ENCODE data around the gene METTL4.

METTL4 gene

DNA sequence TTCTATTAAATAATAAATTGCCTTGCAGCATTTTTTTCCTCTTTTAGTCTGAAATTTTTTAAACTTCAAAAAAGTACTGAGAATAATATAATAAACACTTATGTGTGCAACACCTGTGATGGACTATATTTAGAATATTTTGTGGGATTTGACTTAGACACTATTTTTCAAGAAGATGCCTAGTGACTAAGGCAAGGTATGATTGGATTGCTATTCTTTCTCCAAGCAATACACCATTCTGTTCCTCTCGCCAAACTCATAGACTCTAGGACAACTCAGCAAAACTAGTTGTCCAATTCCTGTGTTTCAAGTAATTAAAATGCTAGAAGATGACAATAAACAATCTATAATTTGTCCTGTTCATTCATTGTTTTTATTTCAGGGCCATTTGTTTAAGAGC lies 75.9 kb downstream of the METTL4 start:
- H3K27ac ChIP-seq (ENCODE audit: low read length): no peak overlapping the region
- no peaks in the 10 kb centered on the region for H3K36me3 ChIP-seq (ENCODE audit: control insufficient read depth in 1 of 2, insufficient read depth in 2 of 2, low read length in 2 of 2)
- no peaks in the 10 kb centered on the region for H3K4me1 ChIP-seq (ENCODE audit: control insufficient read depth in 1 of 2, insufficient read depth in 2 of 2, low read length in 2 of 2)
- no peak overlapping the region for H3K4me3 ChIP-seq (ENCODE audit: low read depth in 1 of 2, low read length in 2 of 2)
- no peaks in the 10 kb centered on the region for H3K27me3 ChIP-seq (ENCODE audit: low read depth, low read length)
- H3K9me3 ChIP-seq (ENCODE audit: control insufficient read depth in 1 of 2, low read length in 2 of 2): no peaks in the 10 kb centered on the region

DNA sequence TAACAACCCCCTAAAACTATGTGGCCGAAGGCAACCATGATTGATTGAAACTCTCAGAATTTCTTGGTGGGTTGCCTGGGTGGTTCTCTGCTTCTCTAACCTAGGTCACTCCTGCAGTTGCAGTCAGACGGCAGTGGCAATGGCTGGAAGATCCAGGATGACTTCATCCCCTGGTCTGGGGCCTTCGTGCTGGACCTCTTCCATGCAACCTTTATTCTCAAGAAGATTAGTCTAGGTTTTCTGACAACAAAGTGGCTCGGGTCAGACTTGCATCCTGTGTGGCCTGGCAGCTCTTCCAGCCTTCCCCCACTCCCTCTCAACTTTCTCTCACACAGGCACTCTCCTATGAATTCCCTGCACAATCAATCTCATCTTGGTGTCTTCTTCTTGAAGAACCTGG lies 76.4 kb downstream of the METTL4 start:
- H3K9me3 ChIP-seq (ENCODE audit: control insufficient read depth in 1 of 2, low read length in 2 of 2): no peaks in the 10 kb centered on the region
- no peak overlapping the region for H3K27ac ChIP-seq (ENCODE audit: low read length)
- H3K4me3 ChIP-seq (ENCODE audit: low read depth in 1 of 2, low read length in 2 of 2): no peak overlapping the region
- H3K27me3 ChIP-seq (ENCODE audit: low read depth, low read length): no peaks in the 10 kb centered on the region
- H3K4me1 ChIP-seq (ENCODE audit: control insufficient read depth in 1 of 2, insufficient read depth in 2 of 2, low read length in 2 of 2): no peaks in the 10 kb centered on the region
- H3K36me3 ChIP-seq (ENCODE audit: control insufficient read depth in 1 of 2, insufficient read depth in 2 of 2, low read length in 2 of 2): no peaks in the 10 kb centered on the region
